HepG2 (cell line): ENCODE results near the gene ITGA6. TPM values are rescaled to one million over a fixed set of nuclear protein-coding genes. Genes with fewer than 3 reads are reported as not detected.

ENCODE experiments used
- AHR ChIP-seq: IDR thresholded peaks from 2 replicates; pipeline ENCODE4 v1.6.1; 2018; ENCODE audit warnings: missing genetic modification reagents, missing compliant biosample characterization
- AKAP8 ChIP-seq: sonication (generic); formaldehyde crosslinking; IDR thresholded peaks from 2 replicates; pipeline ENCODE4 v1.5.1; 2020; ENCODE audit warnings: mild to moderate bottlenecking, missing genetic modification reagents
- ATF5 ChIP-seq: sonication (generic); formaldehyde crosslinking; IDR thresholded peaks from 2 replicates; pipeline ENCODE4 v1.4.0; 2020; ENCODE audit warnings: mild to moderate bottlenecking, low read depth, missing genetic modification reagents
- MBD4 ChIP-seq: IDR thresholded peaks from 2 replicates; pipeline ENCODE4 v1.6.1; 2012; ENCODE audit warnings: low read length, inconsistent platforms, borderline replicate concordance
- MIER3 ChIP-seq: IDR thresholded peaks from 2 replicates; pipeline ENCODE4 v1.6.1; 2016; ENCODE audit warnings: missing compliant biosample characterization, borderline replicate concordance
- PPARG ChIP-seq: conservative IDR thresholded peaks from 2 replicates; pipeline ENCODE4 v1.6.1; 2016; ENCODE audit warnings: missing biosample characterization, missing genetic modification reagents
- RERE ChIP-seq: IDR thresholded peaks from 2 replicates; pipeline ENCODE4 v1.6.1; 2016; ENCODE audit warnings: low read depth, missing genetic modification reagents, missing compliant biosample characterization
- SAP130 ChIP-seq: IDR thresholded peaks from 2 replicates; pipeline ENCODE4 v1.6.1; 2016; ENCODE audit warnings: low read depth
- ZBTB26 ChIP-seq: IDR thresholded peaks from 2 replicates; pipeline ENCODE4 v1.6.1; 2016; ENCODE audit warnings: missing compliant biosample characterization, missing genetic modification reagents, borderline replicate concordance
- ZC3H4 ChIP-seq: sonication (generic); formaldehyde crosslinking; IDR thresholded peaks from 2 replicates; pipeline ENCODE4 v1.4.0; 2020; ENCODE audit warnings: missing genetic modification reagents, borderline replicate concordance
- ZNF136 ChIP-seq: sonication (generic); formaldehyde crosslinking; IDR thresholded peaks from 2 replicates; pipeline ENCODE4 v1.8.1; 2022; ENCODE audit warnings: low read depth, mild to moderate bottlenecking, moderate library complexity, missing genetic modification reagents
- ZNF205 ChIP-seq: IDR thresholded peaks from 2 replicates; pipeline ENCODE4 v1.6.1; 2018; ENCODE audit warnings: missing biosample characterization, missing genetic modification reagents
- ZNF362 ChIP-seq: sonication (generic); formaldehyde crosslinking; IDR thresholded peaks from 2 replicates; pipeline ENCODE4 v1.4.0; 2020; ENCODE audit warnings: missing genetic modification reagents, mild to moderate bottlenecking, borderline replicate concordance
- ZNF44 ChIP-seq: sonication (generic); formaldehyde crosslinking; IDR thresholded peaks from 2 replicates; pipeline ENCODE4 v1.5.1; 2020; ENCODE audit warnings: mild to moderate bottlenecking, missing genetic modification reagents
- ZNF501 ChIP-seq: sonication (generic); formaldehyde crosslinking; IDR thresholded peaks from 2 replicates; pipeline ENCODE4 v1.5.1; 2020; ENCODE audit warnings: mild to moderate bottlenecking, moderate library complexity, missing genetic modification reagents
- ZXDC ChIP-seq: sonication (generic); formaldehyde crosslinking; IDR thresholded peaks from 2 replicates; pipeline ENCODE4 v1.5.0; 2020; ENCODE audit warnings: mild to moderate bottlenecking, missing genetic modification reagents
- polyA plus RNA-seq, 8 experiments: library from polyadenylated mRNA; depleted of rRNA in 3 of 8; stranded (reverse) in 7 of 8; unstranded in 1 of 8; fragments of >200 nt; fragmentation: Illumina TruSeq in 4 of 8; extraction: Trizol in 4 of 8; gene quantifications; 2 replicates each; pipeline versions ENCODE4 v1.2.1 to v1.2.3, GENCODE V29; 2011 to 2016; ENCODE audit warnings: low read depth in 4 of 8, missing spikeins in 1 of 8, mixed read lengths in 1 of 8; ENCODE audit not compliant: insufficient read depth in 1 of 8
- total RNA-seq, 5 experiments: library from RNA; depleted of rRNA; stranded (reverse); fragments of >200 nt; fragmentation: Illumina TruSeq; extraction: Trizol; gene quantifications; 2 replicates each; pipeline ENCODE4 v1.2.3, GENCODE V29; 2016; ENCODE audit warnings: low read depth in 1 of 5

ITGA6 gene
- total and polyA plus RNA-seq, 2 of the 13 experiments (the other 11 are each of a cell fraction or from before 2014, with no cell fraction given), result 24.0 to 92.5 TPM

GRCh38 chr2:172465417-172466334, 38.3 kb downstream of the ITGA6 start (continued):
- peak; percentile 61; the same call in 1 of the 2 replicates for TF ChIP-seq RERE (CRISPR knock-in tag)
- TF ChIP-seq ZNF44 (CRISPR knock-in tag), result peak; percentile 78; the same call in 1 of the 2 replicates
- TF ChIP-seq AHR (CRISPR knock-in tag), result peak; percentile 65; the same call in 1 of the 2 replicates
- TF ChIP-seq ZBTB26 (CRISPR knock-in tag), result no peak
- TF ChIP-seq ZNF501 (CRISPR knock-in tag), result peak; percentile 73; the same call in 1 of the 2 replicates
- TF ChIP-seq ZC3H4 (CRISPR knock-in tag), result no peak
- TF ChIP-seq ATF5, result 0 out of 2 replicates have a peak, but pooled peaks have one; percentile 72
- TF ChIP-seq MBD4, result no peak; the same call in 1 of the 2 replicates
- peak; percentile 36; the same call in 1 of the 2 replicates for TF ChIP-seq PPARG (CRISPR knock-in tag)
- TF ChIP-seq ZNF362 (CRISPR knock-in tag), result peak; percentile 37; the same call in 1 of the 2 replicates
- TF ChIP-seq SAP130 (CRISPR knock-in tag), result peak; percentile 86
- TF ChIP-seq ZNF136, result no peak
- peak; percentile 89 for TF ChIP-seq MIER3 (CRISPR knock-in tag)
- TF ChIP-seq AKAP8, result 0 out of 2 replicates have a peak, but pooled peaks have one; percentile 53
- TF ChIP-seq ZNF205 (CRISPR knock-in tag), result peak; percentile 65; the same call in 1 of the 2 replicates
- no peak for TF ChIP-seq ZXDC (CRISPR knock-in tag)
